GM13976 (cell line): ENCODE data around the gene MYO10.
"Not testable (repeated sequence)": the region's sequence is repeated elsewhere in the genome, so short reads cannot be mapped to it uniquely, and the experiment has no call there.

Source experiments
- DNase-seq: peaks from one replicate; pipeline ENCODE4 v3.0.0; 2012; ENCODE audit warnings: low spot score
- CTCF ChIP-seq: IDR thresholded peaks from 2 replicates; pipeline ENCODE4 v1.5.1; 2012; ENCODE audit warnings: borderline replicate concordance, mild to moderate bottlenecking; ENCODE audit not compliant: insufficient read depth; ENCODE audit errors: extremely low read depth, missing control alignments, control extremely low read depth
- in situ Hi-C: fragments of 300-500 bp; cut with MboI; formaldehyde crosslinking; loops from one replicate; pipeline ENCODE4 v1.12.0; 2022; ENCODE audit warnings: low sequenced_read_pairs, mixed read lengths, inconsistent platforms; ENCODE audit not compliant: unreplicated experiment

Gene MYO10

GRCh38 chr5:16744164-16744880 lies 191.8 kb downstream of the MYO10 start:
- TF ChIP-seq CTCF, result no peak
- DNase-seq, result no peak
- in situ Hi-C loops, result no loop called here

GRCh38 chr5:16742938-16743337 lies 193.2 kb downstream of the MYO10 start:
- in situ Hi-C loops, result no loop called here
- no peak for TF ChIP-seq CTCF
- DNase-seq, result no peak

GRCh38 chr5:16740811-16741392 lies 195.2 kb downstream of the MYO10 start:
- DNase-seq, result no peak
- in situ Hi-C loops, result no loop called here

GRCh38 chr5:16740066-16740810 lies 195.8 kb downstream of the MYO10 start:
- TF ChIP-seq CTCF, result no peak
- no peak for DNase-seq
- in situ Hi-C loops, result no loop called here

More at GRCh38 chr5:16740811-16741392, 195.2 kb downstream of the MYO10 start:
- TF ChIP-seq CTCF, result no peak

- DNase-seq, in situ Hi-C loops: not testable (repeated sequence)
Observed at GRCh38 chr5:16738393-16738792, 197.7 kb downstream of the MYO10 start.

GRCh38 chr5:16737620-16738364 lies 198.3 kb downstream of the MYO10 start:
- TF ChIP-seq CTCF, result no peak
- no peak for DNase-seq

More at GRCh38 chr5:16737620-16738364, 198.3 kb downstream of the MYO10 start:
- in situ Hi-C loops, result no loop called here
